Measurements from ENCODE around the gene ELF4. TPM values are rescaled to one million over a fixed set of nuclear protein-coding genes. Genes with fewer than 3 reads are reported as not detected.

The ELF4 gene
- polyA plus RNA-seq, 10 donors = 9.8 to 15.9 (median 12.0) TPM

DNA sequence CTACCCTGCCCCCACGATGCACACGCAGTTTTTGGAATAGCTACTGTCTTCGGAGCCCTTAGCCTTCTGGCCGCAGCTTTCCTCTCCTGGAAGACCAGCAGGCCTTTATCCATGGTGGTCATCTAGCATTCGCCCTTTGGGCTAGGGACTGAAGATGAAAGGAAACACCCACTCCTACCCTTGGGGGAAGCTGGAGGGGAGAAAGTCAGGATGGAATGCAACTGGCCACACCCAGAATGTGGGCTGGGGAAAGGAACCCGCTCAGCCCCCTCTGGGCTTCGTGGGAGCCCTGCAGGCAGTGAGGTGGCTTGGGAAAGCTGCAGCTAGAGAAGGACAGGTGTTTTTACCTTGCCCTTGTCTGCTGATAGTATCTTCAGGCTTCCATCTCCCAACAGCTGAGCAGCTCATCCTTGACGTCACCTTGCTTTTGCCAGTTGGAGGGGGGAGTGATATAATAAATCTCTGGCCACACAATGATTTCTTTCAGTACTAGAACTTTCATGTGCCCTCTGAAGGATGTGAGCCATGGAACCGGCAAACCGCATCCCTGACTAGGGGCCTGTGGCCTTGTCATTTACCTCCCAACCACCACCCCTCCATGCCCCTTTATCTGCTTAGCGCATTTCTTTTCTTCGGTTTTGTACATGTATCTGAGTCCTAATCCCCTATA is 59.0 kb downstream of the ELF4 start:
- no peak for DNase-seq

DNA sequence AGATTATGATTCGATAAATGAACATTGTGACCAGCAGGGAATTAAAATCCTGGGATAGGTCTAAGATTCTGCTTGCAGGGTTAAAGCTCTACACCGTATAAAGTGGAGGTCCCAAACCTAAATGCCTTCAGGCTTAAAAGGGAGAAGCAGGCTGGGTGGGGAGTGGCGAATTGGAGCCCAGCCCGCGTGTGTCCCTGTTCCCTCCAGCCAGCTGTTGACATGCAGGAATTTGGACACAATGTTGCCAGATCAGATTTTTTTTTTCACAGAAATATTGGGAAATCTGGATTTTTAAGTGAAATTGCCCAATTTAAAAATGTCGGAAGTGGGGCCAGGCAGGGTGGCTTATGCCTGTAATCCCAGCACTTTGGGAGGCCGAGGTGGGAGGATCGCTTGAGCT is 60.5 kb downstream of the ELF4 start:
- DNase-seq = no peak

DNA sequence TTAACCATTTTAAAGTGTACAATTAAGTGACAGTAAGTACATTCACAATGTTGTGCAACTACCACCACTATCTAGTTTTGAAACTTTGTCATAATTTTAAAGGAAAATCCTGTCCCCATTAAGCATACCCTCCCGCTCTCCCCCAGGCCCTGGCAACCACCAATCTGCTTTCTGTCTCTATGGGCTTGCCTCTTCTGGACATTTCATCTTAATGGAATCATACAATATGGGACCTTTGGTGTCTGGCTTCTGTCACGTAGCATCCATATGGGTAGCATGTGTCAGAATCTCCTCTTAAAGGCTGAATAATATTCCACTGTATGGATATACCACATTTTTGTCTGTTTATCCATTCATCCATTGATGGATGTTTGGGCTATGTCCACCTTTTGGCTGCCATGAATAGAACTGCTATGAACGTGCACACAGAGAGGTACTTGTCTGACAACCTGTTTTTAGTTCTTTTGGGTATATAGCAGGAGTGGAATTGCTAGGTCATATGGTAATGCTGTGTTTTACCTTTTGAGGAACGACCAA is 61.5 kb downstream of the ELF4 start:
- DNase-seq = no peak

- no peak for DNase-seq
Measured at GRCh38 chrX:130047416-130047815, 62.9 kb downstream of the ELF4 start.

- DNase-seq = no peak
Measured at GRCh38 chrX:130039847-130040246, 70.5 kb downstream of the ELF4 start.

DNA sequence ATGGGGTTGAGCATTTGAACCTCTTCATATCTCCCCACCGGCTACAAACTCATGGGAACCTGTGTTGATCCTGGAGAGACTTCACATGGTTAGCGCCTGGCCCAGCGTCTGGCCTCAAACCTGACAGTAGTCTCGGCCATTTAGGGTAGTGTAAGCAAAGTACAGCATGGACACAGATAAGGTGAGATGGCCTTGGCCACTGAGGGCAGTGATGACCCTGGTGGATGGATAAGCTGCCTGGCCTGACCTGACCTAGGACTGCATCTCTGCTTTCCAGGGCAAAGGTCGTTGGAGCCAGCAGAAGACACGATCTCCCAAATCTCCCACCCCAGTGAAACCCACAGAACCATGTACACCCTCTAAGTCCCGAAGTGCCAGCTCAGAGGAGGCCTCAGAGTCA is 76.1 kb downstream of the ELF4 start:
- DNase-seq = no peak

- no peak for DNase-seq
Measured at GRCh38 chrX:130032552-130032951, 77.7 kb downstream of the ELF4 start.

GRCh38 chrX:130030826-130031225 is 79.5 kb downstream of the ELF4 start:
- DNase-seq = no peak

GRCh38 chrX:130028196-130028595 is 82.1 kb downstream of the ELF4 start:
- DNase-seq = peak in 1 of 3 donors; percentile 11

GRCh38 chrX:130027569-130027968 is 82.7 kb downstream of the ELF4 start:
- DNase-seq = no peak

DNA sequence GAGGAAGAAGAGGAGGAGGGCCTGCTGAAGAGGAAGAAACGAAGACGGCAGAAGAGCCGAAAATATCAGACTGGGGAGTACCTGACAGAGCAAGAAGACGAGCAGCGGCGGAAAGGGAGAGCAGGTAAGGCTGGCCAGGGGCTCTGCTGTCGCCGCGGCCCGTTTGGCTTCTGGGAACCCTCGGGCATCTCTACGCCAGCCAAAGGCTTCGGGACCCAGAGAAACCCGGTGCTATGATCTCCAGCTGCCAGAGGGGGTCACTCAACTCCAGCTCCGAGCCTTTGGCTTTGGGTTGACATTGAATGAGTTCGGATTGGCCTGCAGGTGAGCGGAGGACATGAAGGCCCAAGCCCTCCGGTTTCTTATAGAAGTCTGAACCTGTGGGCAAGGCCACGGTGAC is 85.0 kb downstream of the ELF4 start:
- no peak for DNase-seq

DNA sequence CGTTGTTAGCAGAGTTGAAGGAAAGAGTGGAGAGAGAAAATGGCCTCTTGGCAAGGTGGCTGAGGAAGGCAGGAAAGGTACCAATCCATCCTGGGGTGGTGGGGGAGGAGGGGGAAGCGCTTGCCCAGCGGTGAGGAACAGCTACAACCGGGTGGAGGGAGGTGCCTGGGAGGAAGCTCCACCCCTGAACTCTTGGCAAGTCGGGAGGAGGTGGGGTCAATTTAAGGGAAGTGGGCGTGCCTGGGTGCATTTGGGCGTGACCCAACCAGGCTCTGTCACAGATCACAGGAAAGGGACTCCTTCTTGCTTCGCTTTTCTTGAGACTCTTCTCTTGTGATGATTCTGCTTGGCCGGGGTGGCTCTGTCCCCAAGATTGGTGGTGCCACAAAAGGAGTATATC is 86.2 kb downstream of the ELF4 start:
- DNase-seq = peak; percentile 33 to 64 (median 55)

GRCh38 chrX:130020661-130021324 is 89.5 kb downstream of the ELF4 start:
- no peak for DNase-seq

GRCh38 chrX:130018143-130018542 is 92.2 kb downstream of the ELF4 start:
- no peak for DNase-seq

DNA sequence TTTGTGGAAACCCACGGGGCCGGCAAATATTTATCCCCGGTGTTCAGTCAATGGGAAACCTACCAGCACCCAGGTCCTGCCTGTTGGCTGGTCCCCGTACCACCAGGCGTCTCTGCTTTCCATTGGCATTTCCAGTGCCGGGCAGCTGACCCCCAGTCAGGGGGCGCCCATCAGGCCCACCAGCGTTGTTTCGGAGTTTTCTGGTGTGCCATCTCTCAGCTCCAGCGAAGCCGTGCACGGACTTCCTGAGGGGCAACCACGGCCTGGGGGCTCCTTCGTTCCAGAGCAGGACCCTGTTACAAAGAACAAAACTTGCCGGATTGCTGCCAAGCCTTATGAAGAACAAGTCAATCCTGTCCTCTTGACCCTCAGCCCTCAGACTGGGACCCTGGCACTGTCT is 95.1 kb downstream of the ELF4 start:
- DNase-seq = no peak

Other genes starting within 250 kb of the ELF4 start
- 10 to 100 TPM; 18.5 to 26.0 (median 22.7) TPM for gene UTP14A, start 204.3 kb downstream of the ELF4 start, polyA plus RNA-seq (ENCODE audit: insufficient read length in 10 of 10)
- gene BCORL1, start 127.9 kb downstream of the ELF4 start, polyA plus RNA-seq (ENCODE audit: insufficient read length in 10 of 10) = 10 to 100 TPM; 14.2 to 17.1 (median 15.1) TPM
- gene AIFM1, start 55.3 kb upstream of the ELF4 start, polyA plus RNA-seq (ENCODE audit: insufficient read length in 10 of 10) = 10 to 100 TPM; 19.9 to 28.1 (median 24.0) TPM
- gene RAB33A, start 61.5 kb upstream of the ELF4 start, polyA plus RNA-seq (ENCODE audit: insufficient read length in 10 of 10) = under 1 TPM; 0.27 to 0.75 (median 0.47) TPM
- gene ZNF280C, start 158.4 kb upstream of the ELF4 start, polyA plus RNA-seq (ENCODE audit: insufficient read length in 10 of 10) = 1 to 10 TPM; 4.3 to 9.0 (median 7.1) TPM
- gene SLC25A14, start 229.4 kb upstream of the ELF4 start, polyA plus RNA-seq (ENCODE audit: insufficient read length in 10 of 10) = 10 to 100 TPM in 4 of 10 donors, 1 to 10 TPM in 6; 7.8 to 17.1 (median 9.6) TPM